Stomach (tissue), 4 donors: ENCODE data around the gene ZNF613.

Source experiments
- EP300 ChIP-seq: sonication (generic); formaldehyde crosslinking; IDR thresholded peaks from one replicate; pipeline ENCODE4 v1.6.1; 2017; ENCODE audit warnings: antibody characterized with exemption
- POLR2A ChIP-seq, 4 donors: fragments of 450-650 bp; IDR thresholded peaks; one replicate each; pipeline ENCODE4 v1.6.1; 2016; ENCODE audit warnings: antibody characterized with exemption in 4 of 4, control low read depth in 2 of 4, mild to moderate bottlenecking in 1 of 4, moderate library complexity in 1 of 4
- POLR2AphosphoS5 ChIP-seq, 3 donors: sonication (generic); formaldehyde crosslinking; IDR thresholded peaks; one replicate each; pipeline ENCODE4 v1.6.1; 2016; ENCODE audit warnings: antibody characterized with exemption in 3 of 3
- TF ChIP-seq, protein P1 (sequence below), 7 experiments: fragments of 450-650 bp in 4 of 7; fragments of 200-600 bp in 3 of 7; sonication (generic) in 3 of 7; IDR thresholded peaks; one replicate each; pipeline ENCODE4 v1.5.1; 2016 to 2019; ENCODE audit warnings: antibody characterized with exemption in 7 of 7, control low read depth in 2 of 7, mild to moderate bottlenecking in 1 of 7

DNA sequence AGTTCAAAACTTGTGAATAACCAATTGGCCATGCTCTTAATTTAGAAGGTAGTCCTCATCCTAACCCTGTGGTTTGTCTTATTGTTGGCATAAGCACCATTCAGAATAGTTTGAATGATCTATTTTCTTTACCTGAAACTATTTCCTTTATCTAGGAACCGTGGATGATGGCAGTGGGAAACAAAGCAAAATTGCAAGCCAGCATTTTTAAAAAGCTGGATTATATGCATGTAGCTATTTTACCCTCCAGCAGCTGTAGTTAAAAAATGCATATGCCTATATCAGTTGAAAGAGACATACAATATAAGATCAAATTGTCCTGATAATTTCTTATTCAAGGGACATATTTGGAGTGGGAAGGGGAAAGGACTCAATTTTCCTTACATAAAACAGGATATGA, 19.3 kb downstream of the ZNF613 start:
- TF ChIP-seq POLR2A (IDR thresholded peaks at IDR 0.05): no peak
- TF ChIP-seq, protein P1, sequence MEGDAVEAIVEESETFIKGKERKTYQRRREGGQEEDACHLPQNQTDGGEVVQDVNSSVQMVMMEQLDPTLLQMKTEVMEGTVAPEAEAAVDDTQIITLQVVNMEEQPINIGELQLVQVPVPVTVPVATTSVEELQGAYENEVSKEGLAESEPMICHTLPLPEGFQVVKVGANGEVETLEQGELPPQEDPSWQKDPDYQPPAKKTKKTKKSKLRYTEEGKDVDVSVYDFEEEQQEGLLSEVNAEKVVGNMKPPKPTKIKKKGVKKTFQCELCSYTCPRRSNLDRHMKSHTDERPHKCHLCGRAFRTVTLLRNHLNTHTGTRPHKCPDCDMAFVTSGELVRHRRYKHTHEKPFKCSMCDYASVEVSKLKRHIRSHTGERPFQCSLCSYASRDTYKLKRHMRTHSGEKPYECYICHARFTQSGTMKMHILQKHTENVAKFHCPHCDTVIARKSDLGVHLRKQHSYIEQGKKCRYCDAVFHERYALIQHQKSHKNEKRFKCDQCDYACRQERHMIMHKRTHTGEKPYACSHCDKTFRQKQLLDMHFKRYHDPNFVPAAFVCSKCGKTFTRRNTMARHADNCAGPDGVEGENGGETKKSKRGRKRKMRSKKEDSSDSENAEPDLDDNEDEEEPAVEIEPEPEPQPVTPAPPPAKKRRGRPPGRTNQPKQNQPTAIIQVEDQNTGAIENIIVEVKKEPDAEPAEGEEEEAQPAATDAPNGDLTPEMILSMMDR (IDR thresholded peaks at IDR 0.05): no peak
- TF ChIP-seq EP300: no peak
- TF ChIP-seq POLR2AphosphoS5 (IDR thresholded peaks at IDR 0.05): no peak
